SK-N-MC (cell line): ENCODE measurements around the gene CPM.

ENCODE experiments used
- EZH2 ChIP-seq: fragments of 200-600 bp; sonication (generic); IDR thresholded peaks from one replicate; pipeline ENCODE4 v1.6.1; 2017; ENCODE audit warnings: antibody characterized with exemption
- POLR2AphosphoS5 ChIP-seq: IDR thresholded peaks from 2 replicates; pipeline ENCODE4 v1.6.1; 2012; ENCODE audit warnings: mild to moderate bottlenecking, low read depth, low read length, borderline replicate concordance

DNA sequence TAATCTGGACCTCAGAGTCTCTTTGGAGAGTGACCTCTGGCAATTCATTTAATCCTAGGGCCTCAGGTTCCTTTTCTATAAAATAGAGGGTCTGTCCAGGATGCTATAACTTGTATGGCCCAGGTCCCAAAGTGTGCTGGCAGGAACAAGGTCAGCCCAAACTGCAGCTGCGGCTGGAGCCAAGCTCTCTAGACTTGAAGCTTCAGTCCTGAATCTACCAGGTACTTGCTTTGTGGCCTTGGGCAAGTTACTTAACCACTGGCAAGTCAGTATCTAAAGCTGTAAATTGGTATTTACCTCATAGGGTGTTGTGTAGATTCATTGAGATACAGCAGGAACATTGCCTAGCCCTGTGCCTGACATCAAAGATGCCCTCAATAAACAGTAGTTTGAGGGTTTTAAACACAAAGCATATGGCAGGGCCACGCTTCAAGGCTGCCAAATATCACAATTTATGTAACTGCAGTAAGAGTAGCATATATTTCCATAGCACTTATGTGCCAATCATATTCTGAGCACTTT is 21.7 kb downstream of the CPM start:
- TF ChIP-seq POLR2AphosphoS5 (no peak), EZH2 (no peak)
